Adrenal gland (tissue), 12 donors: ENCODE measurements around the gene EDARADD. TPM values are rescaled to one million over a fixed set of nuclear protein-coding genes. Genes with fewer than 3 reads are reported as not detected.
A peak's percentile ranks its signal among the peaks of the same experiment; 100 is the strongest.
"Not testable (repeated sequence)": the region's sequence is repeated elsewhere in the genome, so short reads cannot be mapped to it uniquely, and the experiment has no call there.

Experiments used
- DNase-seq, 7 donors: peaks; one replicate each; pipeline ENCODE4 v3.0.0-alpha.2; 2019 to 2020
- H3K27ac ChIP-seq, 5 donors: fragments of 200-600 bp; sonication (generic) in 4 of 5; 1 replicate in 3 of 5; 2 replicates in 2 of 5; pipeline versions ENCODE4 v1.5.1 to v1.8.0; 2016 to 2020; ENCODE audit warnings: mild to moderate bottlenecking in 1 of 5
- H3K27me3 ChIP-seq: fragments of 200-600 bp; 2 replicates; pipeline ENCODE4 v1.8.0; 2021
- H3K36me3 ChIP-seq, 2 donors: fragments of 200-600 bp; replicated peaks in 1 of 2; 1 replicate in 1 of 2; 2 replicates in 1 of 2; pipeline versions ENCODE4 v1.5.1 to v1.8.0; 2018 to 2022
- H3K4me1 ChIP-seq, 2 donors: fragments of 200-600 bp; replicated peaks in 1 of 2; 1 replicate in 1 of 2; 2 replicates in 1 of 2; pipeline versions ENCODE4 v1.5.1 to v1.8.0; 2018 to 2021
- H3K4me3 ChIP-seq, 4 donors: fragments of 200-600 bp; sonication (generic) in 3 of 4; one replicate each; pipeline ENCODE4 v1.5.1; 2016 to 2018
- H3K9me3 ChIP-seq, 3 donors: fragments of 200-600 bp; sonication (generic) in 1 of 3; replicated peaks in 1 of 3; 1 replicate in 2 of 3; 2 replicates in 1 of 3; pipeline versions ENCODE4 v1.5.1 to v1.8.0; 2016 to 2021
- CTCF ChIP-seq, 6 experiments: fragments of 450-650 bp in 4 of 6; fragments of 200-600 bp in 2 of 6; sonication (generic) in 1 of 6; IDR thresholded peaks; 1 replicate in 5 of 6; 2 replicates in 1 of 6; pipeline versions ENCODE4 v1.5.1 to v1.8.0; 2016 to 2021; ENCODE audit warnings: antibody characterized with exemption in 6 of 6, mild to moderate bottlenecking in 2 of 6, moderate library complexity in 1 of 6
- POLR2A ChIP-seq, 2 donors: fragments of 450-650 bp; IDR thresholded peaks; one replicate each; pipeline ENCODE4 v1.6.1; 2017; ENCODE audit warnings: antibody characterized with exemption in 2 of 2, mild to moderate bottlenecking in 2 of 2, moderate library complexity in 1 of 2
- WGBS, 4 donors: extraction: QIAGEN DNeasy Blood & Tissue Kit in 2 of 4; methylation state at CpG; one replicate each; pipeline versions ENCODE4 v1.1.5 to v1.1.7; 2013 to 2017; 5-methylcytosine and 5-hydroxymethylcytosine counted together
- intact Hi-C, 2 donors: fragments of 100-400 bp; cut with DNase I; formaldehyde crosslinking; loops; one replicate each; pipeline versions ENCODE4 v1.14.1 to v1.15.0; 2022 to 2023
- polyA plus RNA-seq, 3 donors: library from polyadenylated mRNA; stranded (reverse); fragments of 200-250 nt in 2 of 3; fragments of 350-450 nt in 1 of 3; fragmentation: Illumina TruSeq in 1 of 3; extraction: RNeasy Lipid Tissue Mini Kit (QIAGEN cat#74804) in 1 of 3; gene quantifications; one replicate each; pipeline ENCODE4 v1.2.3, GENCODE V29; 2013 to 2014
- total RNA-seq, 9 donors: library from RNA; depleted of rRNA in 4 of 9; stranded (reverse); fragments of >200 nt in 4 of 9; fragments of 120-200 nt in 1 of 9; fragmentation: NEBNext Ultra II Directional in 1 of 9; extraction: Animal tissue kit (Norgen Biotek cat#: 25700) in 1 of 9; gene quantifications; one replicate each; pipeline versions ENCODE4 v1.1.0 to v1.2.4, GENCODE V29; 2013 to 2023
- donor health status: healthy with polysubstance abuse.
- donor health status: Bipolar disorder and iron deficiency.
- donor health status: DM: yes; HTN: yes; CAD: no.
- donor health status: DM: no; HTN: no; CAD: no.
- donor health status: DM: no; HTN: no; CAD: no.
- donor health status: DM: yes; HTN: yes; CAD: no.

The EDARADD gene
- total and polyA plus RNA-seq, 12 donors: 0.03 to 1.2 (median 0.27) TPM; not detected in 1

GRCh38 chr1:236351875-236352573 is 42.1 kb upstream of the EDARADD start:
- no peaks in the 10 kb centered on the region for H3K4me1 ChIP-seq
- TF ChIP-seq POLR2A (IDR thresholded peaks at IDR 0.05) (no peak), CTCF (IDR thresholded peaks at IDR 0.05) (no peak)
- no peaks in the 10 kb centered on the region for H3K36me3 ChIP-seq
- no peaks in the 10 kb centered on the region for H3K9me3 ChIP-seq
- H3K27me3 ChIP-seq: no peaks in the 10 kb centered on the region
- peak in 1 of 7 donors; percentile 33 for DNase-seq
- no peak overlapping the region for H3K4me3 ChIP-seq
- 68 to 84% (median 76%) methylated on average over 7 of the region's 7 CpGs for whole genome bisulfite sequencing, 4 donors
- intact Hi-C loops: no loop called here
- H3K27ac ChIP-seq: no peak overlapping the region

GRCh38 chr1:236352747-236353146 is 41.3 kb upstream of the EDARADD start:
- H3K36me3 ChIP-seq, H3K4me3 ChIP-seq, intact Hi-C loops, H3K27ac ChIP-seq, H3K27me3 ChIP-seq, H3K4me1 ChIP-seq, H3K9me3 ChIP-seq: not testable (repeated sequence)
- peak in 1 of 7 donors; percentile 11 for DNase-seq
- 74 to 87% (median 81%) methylated on average over 3 to 4 of the region's 4 CpGs for WGBS, 4 donors

- H3K9me3 ChIP-seq: no peaks in the 10 kb centered on the region
- no peaks in the 10 kb centered on the region for H3K36me3 ChIP-seq
- TF ChIP-seq POLR2A (IDR thresholded peaks at IDR 0.05) (no peak), CTCF (IDR thresholded peaks at IDR 0.05) (no peak)
- H3K27ac ChIP-seq: no peak overlapping the region
- no peak for DNase-seq
- intact Hi-C loops: no loop called here
- no peaks in the 10 kb centered on the region for H3K27me3 ChIP-seq
- no peaks in the 10 kb centered on the region for H3K4me1 ChIP-seq
- 80 to 91% (median 84%) methylated on average over 4 of the region's 4 CpGs for WGBS, 4 donors
- H3K4me3 ChIP-seq: no peak overlapping the region
Measured at GRCh38 chr1:236353813-236354212, 40.3 kb upstream of the EDARADD start.

GRCh38 chr1:236354330-236355147 is 39.5 kb upstream of the EDARADD start:
- intact Hi-C loops: no loop called here
- Histone ChIP-seq H3K4me1 (no peaks in the 10 kb centered on the region), H3K27me3 (no peaks in the 10 kb centered on the region), H3K4me3 (no peak overlapping the region), H3K27ac (no peak overlapping the region), H3K36me3 (no peaks in the 10 kb centered on the region), H3K9me3 (no peaks in the 10 kb centered on the region)
- DNase-seq: no peak
- 41 to 55% (median 50%) methylated on average over 4 of the region's 4 CpGs for WGBS, 4 donors
- TF ChIP-seq POLR2A (IDR thresholded peaks at IDR 0.05) (no peak), CTCF (IDR thresholded peaks at IDR 0.05) (no peak)
